ENCODE measurements around the gene NUDT17. TPM values are rescaled to one million over a fixed set of nuclear protein-coding genes. Genes with fewer than 3 reads are reported as not detected.

NUDT17 gene
- total and polyA plus RNA-seq, 9 of the 15 experiments (the other 6 are each of a cell fraction or from before 2014, with no cell fraction given) = 2.1 to 10.0 (median 6.1) TPM

DNA sequence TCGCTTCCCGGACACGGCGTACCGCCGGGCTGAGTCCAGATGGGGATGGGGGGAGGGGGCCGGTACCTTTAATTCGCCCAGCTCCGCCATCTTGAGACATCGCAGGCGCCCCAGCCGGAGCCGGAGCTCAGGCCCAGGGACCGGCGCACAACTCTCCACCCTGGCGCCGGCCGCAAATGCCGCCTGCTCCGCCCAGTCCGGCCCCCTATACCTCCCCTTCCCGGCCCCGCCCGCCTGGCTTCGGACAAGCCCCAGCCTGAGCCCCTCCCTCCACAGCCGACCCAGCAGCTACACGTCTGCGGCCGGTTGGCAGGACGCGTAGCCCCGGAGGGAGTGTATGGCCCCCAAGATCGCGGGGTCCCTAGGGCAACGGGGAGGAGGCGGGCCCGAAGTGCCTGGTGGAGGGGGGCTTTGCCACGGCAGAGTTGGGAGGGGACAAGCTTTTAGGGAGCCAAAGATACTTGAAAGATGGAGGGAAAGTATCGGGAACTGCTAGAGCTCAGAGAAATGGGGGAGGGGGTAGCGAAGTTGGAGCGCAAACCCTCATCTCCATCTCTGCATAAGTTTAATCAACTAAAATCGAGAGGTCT, 13.6 kb downstream of the NUDT17 start, which contains the start of gene PIAS3 (continued):
- TF ChIP-seq KLF6 (CRISPR knock-in tag; IDR thresholded peaks at IDR 0.05; ENCODE audit: borderline replicate concordance) (no peak), TEAD4 (IDR thresholded peaks at IDR 0.05; ENCODE audit: low read length) (no peak), TEAD4 (CRISPR knock-in tag; IDR thresholded peaks at IDR 0.05; ENCODE audit: borderline replicate concordance) (no peak), ZNF75A (CRISPR knock-in tag; IDR thresholded peaks at IDR 0.05) (no peak), MEIS2 (IDR thresholded peaks at IDR 0.05; ENCODE audit: partially characterized antibody) (no peak), POLR2G (IDR thresholded peaks at IDR 0.05; ENCODE audit: low read depth, low read length) (peak; percentile 71), RAD21 (CRISPR knock-in tag; conservative IDR thresholded peaks at IDR 0.05 in 1 of 2, IDR thresholded peaks at IDR 0.05 in 1 of 2) (no peak), MED1 (CRISPR knock-in tag; IDR thresholded peaks at IDR 0.05; ENCODE audit: borderline replicate concordance) (no peak), SETDB1 (IDR thresholded peaks at IDR 0.05; ENCODE audit: low read length) (no peak), RCOR1 (IDR thresholded peaks at IDR 0.05; ENCODE audit: borderline replicate concordance in 1 of 2, low read depth in 2 of 2, low read length in 2 of 2) (no peak; a peak in 1 of 4 replicates), CBX8 (IDR thresholded peaks at IDR 0.05; ENCODE audit: borderline replicate concordance, extremely low read depth, low read depth, low read length, poor library complexity, severe bottlenecking) (no peak), BCLAF1 (IDR thresholded peaks at IDR 0.05; ENCODE audit: borderline replicate concordance in 1 of 2, control insufficient read depth in 1 of 2, low read depth in 2 of 2, low read length in 1 of 2) (no peak), RBM15 (IDR thresholded peaks at IDR 0.05; ENCODE audit: insufficient read depth, low read length) (no peak), STAT6 (CRISPR knock-in tag; IDR thresholded peaks at IDR 0.05) (no peak), FOXA3 (CRISPR knock-in tag; conservative IDR thresholded peaks at IDR 0.05 in 1 of 2, IDR thresholded peaks at IDR 0.05 in 1 of 2) (no peak), KDM2B (CRISPR knock-in tag; IDR thresholded peaks at IDR 0.05) (no peak), MXD1 (CRISPR knock-in tag; IDR thresholded peaks at IDR 0.05; ENCODE audit: borderline replicate concordance, poor library complexity, severe bottlenecking) (no peak)
- TF ChIP-seq, protein P1, sequence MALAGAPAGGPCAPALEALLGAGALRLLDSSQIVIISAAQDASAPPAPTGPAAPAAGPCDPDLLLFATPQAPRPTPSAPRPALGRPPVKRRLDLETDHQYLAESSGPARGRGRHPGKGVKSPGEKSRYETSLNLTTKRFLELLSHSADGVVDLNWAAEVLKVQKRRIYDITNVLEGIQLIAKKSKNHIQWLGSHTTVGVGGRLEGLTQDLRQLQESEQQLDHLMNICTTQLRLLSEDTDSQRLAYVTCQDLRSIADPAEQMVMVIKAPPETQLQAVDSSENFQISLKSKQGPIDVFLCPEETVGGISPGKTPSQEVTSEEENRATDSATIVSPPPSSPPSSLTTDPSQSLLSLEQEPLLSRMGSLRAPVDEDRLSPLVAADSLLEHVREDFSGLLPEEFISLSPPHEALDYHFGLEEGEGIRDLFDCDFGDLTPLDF (CRISPR knock-in tag; IDR thresholded peaks at IDR 0.05) = no peak
